Endometrial microvascular endothelial cells (primary cell): ENCODE results near the gene TBCD. TPM values are rescaled to one million over a fixed set of nuclear protein-coding genes. Genes with fewer than 3 reads are reported as not detected.

Experiments
- in situ Hi-C: cut with HindIII; loops from 2 replicates; pipeline ENCODE4 v1.10.0; 2017; ENCODE audit warnings: low sequenced_read_pairs, low pct_unique_long_range_greater_than_20kb; ENCODE audit errors: inconsistent ontology term
- total RNA-seq: library from RNA; depleted of rRNA; stranded (reverse); fragments of >200 nt; gene quantifications from one replicate; pipeline ENCODE4 v1.2.3, GENCODE V29; 2015; ENCODE audit errors: inconsistent ontology term

The TBCD gene
- total RNA-seq, 1 donor from 2014 or later = 88.0 TPM

DNA sequence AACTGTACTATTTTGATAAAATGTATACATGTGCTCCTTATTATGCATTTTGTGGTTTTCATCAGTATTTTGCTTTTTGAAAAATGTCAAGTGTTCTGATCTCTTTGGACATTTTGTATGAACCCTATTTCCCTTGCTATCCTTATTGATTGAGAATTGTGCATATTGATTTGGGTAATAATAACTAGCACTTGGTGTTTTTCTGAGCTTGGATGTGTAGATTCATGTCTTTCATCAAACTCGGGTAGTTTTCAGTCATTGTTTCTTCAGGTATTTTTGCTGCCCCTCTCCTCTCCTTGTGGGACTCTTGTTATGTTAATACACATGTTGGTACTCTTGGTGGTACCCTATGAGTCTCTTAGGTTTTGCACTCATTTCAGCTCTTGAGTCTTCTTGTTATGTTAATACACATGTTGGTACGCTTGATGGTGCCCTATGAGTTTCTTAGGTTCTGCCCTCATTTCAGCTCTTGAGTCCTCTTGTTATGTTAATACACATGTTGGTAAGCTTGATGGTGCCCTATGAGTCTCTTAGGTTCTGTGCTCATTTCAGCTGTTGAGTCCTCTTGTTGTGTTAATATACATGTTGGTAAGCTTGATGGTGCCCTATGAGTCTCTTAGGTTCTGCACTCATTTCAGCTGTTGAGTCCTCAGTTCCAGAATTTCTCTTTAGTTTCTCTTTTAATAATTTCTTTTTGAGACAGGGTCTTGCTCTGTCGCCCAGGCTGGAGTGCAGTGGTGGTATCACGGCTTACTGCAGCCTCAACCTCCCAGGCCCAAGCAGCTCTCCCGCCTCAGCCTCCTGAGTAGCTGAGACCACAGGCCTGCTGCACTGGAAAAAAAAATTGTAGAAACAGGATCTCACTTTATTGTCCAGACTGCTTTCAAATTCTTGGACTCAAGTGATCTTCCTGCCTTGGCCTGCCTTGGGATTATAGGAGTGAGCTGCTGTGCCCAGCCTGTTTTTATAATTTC is 68.7 kb downstream of the TBCD start:
- in situ Hi-C loops = no loop called here

- in situ Hi-C loops = no loop called here
These were observed 69.7 kb downstream of the TBCD start for GRCh38 chr17:82821554-82821953.

DNA sequence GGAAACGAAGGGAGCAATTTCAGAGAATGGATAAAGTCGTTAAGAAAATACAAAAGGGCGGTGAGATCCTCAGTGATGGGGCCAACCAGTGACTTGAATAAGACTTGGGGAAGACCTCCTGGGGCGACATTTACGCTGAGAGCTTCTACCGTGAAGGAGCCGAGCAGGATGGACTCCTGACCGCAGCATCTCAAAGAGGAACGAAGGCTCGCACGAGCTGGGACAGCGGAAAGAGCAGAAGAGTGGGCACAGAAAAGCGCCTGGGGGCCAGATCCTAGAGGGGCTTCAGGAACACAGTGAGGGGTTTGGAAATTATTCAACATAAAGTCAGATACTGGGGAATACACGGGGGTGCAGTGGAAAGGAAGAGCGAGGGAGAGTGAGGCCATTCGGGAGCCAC is 70.4 kb downstream of the TBCD start:
- in situ Hi-C loops = no loop called here

DNA sequence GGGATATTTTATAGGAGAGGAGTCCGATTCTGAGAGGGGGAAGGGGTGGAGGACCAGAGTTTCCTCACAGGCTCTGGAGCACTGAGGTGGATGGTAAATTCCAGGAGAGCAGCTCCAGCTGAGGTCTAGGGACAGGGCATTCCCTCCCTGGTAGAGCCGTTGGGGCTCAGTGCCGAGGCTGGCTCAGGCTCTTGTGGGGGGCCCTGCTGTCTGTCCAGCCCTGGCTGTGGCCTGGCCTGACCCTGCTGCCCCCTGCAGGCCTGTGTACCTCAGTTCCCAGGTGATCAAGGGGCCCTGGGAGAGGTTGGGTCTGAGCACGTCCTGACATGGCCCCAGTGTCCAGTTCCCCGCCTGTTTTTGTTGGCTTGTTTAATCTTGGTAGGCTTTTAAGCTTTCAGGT is 71.1 kb downstream of the TBCD start:
- in situ Hi-C loops = no loop called here

GRCh38 chr17:82825540-82826124 is 73.8 kb downstream of the TBCD start:
- in situ Hi-C loops = no loop called here

GRCh38 chr17:82826211-82826610 is 74.3 kb downstream of the TBCD start:
- in situ Hi-C loops = no loop called here

- in situ Hi-C loops = no loop called here
These were observed 75.1 kb downstream of the TBCD start for GRCh38 chr17:82826956-82827355.

DNA sequence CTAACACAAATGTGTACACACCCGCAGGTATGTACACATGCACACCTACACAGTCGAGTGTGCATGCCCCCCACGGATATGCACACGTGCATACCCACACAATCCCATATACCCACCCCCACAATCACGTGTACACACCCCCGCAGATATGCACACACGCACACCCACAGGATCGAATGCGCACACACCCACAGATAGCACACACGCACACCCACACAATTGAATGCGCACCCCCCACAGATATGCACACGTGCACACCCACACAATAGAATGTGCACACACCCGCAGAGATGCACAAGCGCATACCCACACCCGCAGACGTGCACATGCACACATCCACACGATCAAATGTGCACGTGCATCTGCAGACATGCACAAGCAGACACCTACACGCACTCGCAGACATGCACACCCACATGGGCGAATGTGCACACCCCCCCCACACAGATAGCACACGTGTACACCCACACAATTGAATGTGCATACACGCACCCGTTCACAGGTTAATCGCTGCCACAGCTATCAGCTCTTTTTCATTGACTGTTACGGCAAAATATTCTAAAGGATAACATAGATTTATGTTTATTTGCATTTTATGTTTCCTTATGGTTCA is 77.1 kb downstream of the TBCD start:
- in situ Hi-C loops = no loop called here

DNA sequence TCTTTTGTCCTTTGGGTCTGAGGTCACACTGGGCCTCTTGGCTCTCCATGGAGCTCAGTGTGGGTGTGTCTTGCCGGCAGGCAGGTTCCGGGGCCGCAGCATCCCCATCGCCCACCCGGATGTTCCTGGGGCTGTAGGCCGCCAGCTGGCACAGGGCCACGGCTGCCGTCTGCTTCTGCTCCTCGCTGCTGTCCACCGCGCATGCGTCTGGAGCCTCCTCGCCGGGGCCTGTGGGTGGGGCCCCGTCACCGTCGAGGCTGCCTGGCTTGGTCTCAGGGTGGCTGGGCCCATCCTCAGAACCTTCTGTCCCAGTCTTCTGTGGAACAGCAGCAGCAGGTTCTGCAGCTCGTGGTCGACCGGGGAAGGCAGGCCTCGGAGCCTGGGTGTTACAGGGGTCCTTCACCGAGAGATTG is 78.4 kb downstream of the TBCD start:
- in situ Hi-C loops = no loop called here

- in situ Hi-C loops = no loop called here
These were observed 79.4 kb downstream of the TBCD start for GRCh38 chr17:82831041-82831817.

- in situ Hi-C loops = no loop called here
These were observed 79.9 kb downstream of the TBCD start for GRCh38 chr17:82831818-82832200.

DNA sequence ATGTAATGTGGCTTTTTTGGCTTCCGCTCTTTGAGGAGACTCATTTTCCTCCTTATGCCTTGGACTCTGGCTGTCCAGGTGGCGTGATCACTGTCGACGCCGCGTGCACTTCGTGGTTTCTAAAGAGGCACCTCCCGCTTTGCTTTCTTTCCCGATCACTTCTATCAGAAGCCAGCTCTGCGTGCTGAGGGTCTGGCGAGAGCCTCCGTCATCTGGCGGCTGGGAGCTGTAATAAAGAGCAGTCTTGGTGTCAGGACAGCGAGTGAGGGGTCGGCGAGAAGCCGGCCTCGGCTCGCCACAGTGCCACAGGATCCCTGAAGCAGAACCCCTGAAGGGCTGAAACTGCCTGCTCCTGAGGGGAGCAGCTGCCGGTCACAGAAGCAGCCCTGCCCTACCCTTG is 80.5 kb downstream of the TBCD start:
- in situ Hi-C loops = no loop called here

- in situ Hi-C loops = no loop called here
These were observed 81.1 kb downstream of the TBCD start for GRCh38 chr17:82832881-82833475.

DNA sequence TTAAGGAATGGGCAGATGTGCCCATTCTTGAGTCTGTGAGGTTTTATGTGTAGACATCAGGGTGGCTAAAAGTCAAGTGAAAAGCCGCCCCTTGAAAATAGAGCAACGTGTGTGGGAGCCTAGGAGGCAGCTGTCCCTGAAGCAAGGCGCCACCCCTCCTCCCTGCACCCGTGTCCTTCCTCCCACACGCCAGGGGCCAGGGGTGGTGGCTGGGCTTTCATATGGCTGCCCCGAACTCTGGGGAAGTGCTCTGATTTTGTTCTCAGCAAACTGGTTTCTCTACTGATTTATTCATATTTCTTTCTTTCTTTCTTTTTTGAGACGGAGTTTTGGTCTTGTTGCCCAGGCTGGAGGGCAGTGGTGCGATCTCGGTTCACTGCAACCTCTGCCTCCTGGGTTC is 83.3 kb downstream of the TBCD start:
- in situ Hi-C loops = no loop called here

- in situ Hi-C loops = no loop called here
These were observed 84.1 kb downstream of the TBCD start for GRCh38 chr17:82835766-82836512.

DNA sequence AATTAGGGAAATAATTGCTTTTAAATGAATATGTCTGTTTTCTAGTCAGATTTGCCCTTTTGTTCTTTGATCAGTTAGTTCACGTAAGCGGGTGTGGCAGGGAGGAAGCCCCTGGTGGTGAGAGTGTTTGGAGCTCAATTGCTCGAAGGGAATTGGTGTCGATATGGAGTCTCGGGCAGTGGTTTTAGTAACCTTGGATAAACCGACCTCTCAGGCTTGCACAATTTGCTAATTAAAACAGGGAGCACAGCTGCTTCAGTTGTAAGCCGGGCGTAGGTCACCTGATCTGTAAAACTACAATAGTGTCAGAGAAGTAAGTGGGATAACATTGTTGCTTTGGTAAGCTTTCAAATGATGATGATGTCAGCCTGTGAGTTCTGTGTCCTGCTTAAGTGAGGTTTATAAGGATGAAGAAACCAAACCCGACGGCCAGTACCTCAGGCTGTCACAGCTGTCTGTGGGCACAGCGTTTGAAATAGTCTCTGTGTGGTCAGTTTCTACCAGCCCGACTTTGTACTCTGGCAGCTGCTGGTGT is 85.0 kb downstream of the TBCD start:
- in situ Hi-C loops = no loop called here

- in situ Hi-C loops = no loop called here
These were observed 85.9 kb downstream of the TBCD start for GRCh38 chr17:82837586-82838320.
